Measurements from ENCODE around the gene PARD3B.

Gene PARD3B, protein sequence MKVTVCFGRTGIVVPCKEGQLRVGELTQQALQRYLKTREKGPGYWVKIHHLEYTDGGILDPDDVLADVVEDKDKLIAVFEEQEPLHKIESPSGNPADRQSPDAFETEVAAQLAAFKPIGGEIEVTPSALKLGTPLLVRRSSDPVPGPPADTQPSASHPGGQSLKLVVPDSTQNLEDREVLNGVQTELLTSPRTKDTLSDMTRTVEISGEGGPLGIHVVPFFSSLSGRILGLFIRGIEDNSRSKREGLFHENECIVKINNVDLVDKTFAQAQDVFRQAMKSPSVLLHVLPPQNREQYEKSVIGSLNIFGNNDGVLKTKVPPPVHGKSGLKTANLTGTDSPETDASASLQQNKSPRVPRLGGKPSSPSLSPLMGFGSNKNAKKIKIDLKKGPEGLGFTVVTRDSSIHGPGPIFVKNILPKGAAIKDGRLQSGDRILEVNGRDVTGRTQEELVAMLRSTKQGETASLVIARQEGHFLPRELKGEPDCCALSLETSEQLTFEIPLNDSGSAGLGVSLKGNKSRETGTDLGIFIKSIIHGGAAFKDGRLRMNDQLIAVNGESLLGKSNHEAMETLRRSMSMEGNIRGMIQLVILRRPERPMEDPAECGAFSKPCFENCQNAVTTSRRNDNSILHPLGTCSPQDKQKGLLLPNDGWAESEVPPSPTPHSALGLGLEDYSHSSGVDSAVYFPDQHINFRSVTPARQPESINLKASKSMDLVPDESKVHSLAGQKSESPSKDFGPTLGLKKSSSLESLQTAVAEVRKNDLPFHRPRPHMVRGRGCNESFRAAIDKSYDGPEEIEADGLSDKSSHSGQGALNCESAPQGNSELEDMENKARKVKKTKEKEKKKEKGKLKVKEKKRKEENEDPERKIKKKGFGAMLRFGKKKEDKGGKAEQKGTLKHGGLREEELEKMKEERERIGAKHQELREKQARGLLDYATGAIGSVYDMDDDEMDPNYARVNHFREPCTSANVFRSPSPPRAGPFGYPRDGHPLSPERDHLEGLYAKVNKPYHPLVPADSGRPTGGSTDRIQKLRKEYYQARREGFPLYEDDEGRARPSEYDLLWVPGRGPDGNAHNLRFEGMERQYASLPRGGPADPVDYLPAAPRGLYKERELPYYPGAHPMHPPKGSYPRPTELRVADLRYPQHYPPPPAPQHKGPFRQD (N-terminal part only)

DNA sequence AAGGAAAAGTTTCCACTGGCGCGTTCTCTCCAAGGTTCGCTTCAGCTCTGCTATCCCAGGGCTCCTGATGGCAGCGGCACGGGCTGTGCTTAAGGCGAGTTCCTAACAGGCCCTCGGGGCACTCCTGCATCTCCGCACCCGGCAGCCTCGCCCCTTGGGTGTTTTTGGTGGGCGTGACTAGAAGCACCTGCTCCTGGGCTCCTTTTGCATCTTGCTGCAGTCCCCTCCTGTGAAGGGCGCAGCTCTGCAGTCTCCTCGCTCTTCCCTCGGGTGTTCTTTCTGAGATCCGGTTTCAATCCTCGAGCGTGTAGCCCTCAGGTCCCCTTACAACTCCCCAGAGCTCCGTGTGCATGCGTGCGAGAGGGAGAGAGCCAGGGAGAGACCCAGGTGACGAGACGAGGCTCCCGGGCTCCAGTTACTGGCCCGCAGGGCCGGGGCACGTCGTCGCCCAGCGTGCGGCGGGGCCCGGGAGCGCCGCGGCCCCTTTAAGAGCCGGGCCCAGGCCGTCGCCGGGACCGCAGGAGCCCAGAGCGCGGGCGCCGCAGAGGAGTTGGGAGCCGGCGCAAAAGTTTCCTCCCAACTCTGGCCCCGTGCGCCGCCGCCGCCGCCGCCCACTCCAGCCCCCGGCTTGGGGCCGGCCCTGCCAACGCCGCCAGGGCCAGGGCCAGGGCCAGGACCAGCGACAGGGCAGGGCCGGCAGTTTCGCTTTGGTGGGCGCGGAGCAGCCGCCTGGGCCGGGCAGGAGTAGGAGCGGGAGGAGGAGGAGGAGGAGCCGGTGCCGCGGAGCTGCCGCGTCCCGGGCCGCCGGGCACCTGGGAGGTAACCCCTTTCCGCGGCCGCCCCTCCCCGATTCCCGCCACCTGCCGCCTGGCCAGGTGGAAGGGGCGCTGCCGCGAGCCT lies at the start of gene PARD3B:
PARD3B (plus strand) TSS at position 515 of the 900 bp plus-strand sequence. CDS start 525 bp downstream, outside the sequence.
- H3K4me3 ChIP-seq (ENCODE audit: insufficient read length, low read depth) = peak within 1 kb of the TSS; percentile 68
- TF ChIP-seq YY1 (IDR thresholded peaks at IDR 0.05; ENCODE audit: insufficient read depth, insufficient read length) = no peak
- peak; percentile 24 for TF ChIP-seq SUZ12 (IDR thresholded peaks at IDR 0.05; ENCODE audit: extremely low read depth, insufficient read depth, insufficient read length)
- peaks cover 44% of the 10 kb centered on the region for H3K27me3 ChIP-seq (ENCODE audit: insufficient read depth, insufficient read length)
- H3K36me3 ChIP-seq (ENCODE audit: insufficient read depth, insufficient read length, low read length) = no peaks in the 10 kb centered on the region
- no peaks in the 10 kb centered on the region for H3K4me1 ChIP-seq (ENCODE audit: insufficient read depth, insufficient read length)
- peak within 1 kb of the TSS; percentile 74 for H3K9ac ChIP-seq (ENCODE audit: insufficient read length, low read depth)
- H3K9me3 ChIP-seq (ENCODE audit: insufficient read depth, low read length) = no peaks in the 10 kb centered on the region
- peak; percentile 54 for DNase-seq (ENCODE audit: low read depth, low spot score)

DNA sequence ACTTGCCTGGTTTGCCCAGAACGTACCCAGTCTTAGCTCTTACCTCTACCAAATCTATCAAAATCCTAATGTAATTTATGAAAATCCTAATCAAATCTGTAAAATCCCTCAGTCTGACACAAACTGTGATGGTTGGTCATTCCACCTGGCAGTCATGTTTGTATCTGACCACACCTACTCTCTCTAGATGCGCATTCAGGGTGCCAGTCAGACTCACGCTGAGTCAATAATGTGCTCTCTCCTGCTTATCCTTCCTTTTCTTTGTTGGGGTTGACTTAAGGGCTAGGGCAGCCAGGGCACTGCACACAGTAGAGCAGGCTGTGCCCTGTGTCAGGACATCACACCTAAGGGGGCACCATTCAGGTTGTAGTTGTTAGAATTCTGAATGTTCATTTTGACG lies 48.5 kb upstream of the PARD3B start:
- H3K27me3 ChIP-seq (ENCODE audit: insufficient read depth, insufficient read length) = no peaks in the 10 kb centered on the region
- H3K9ac ChIP-seq (ENCODE audit: insufficient read length, low read depth) = no peak overlapping the region
- DNase-seq (ENCODE audit: low read depth, low spot score) = no peak
- no peaks in the 10 kb centered on the region for H3K36me3 ChIP-seq (ENCODE audit: insufficient read depth, insufficient read length, low read length)
- no peaks in the 10 kb centered on the region for H3K9me3 ChIP-seq (ENCODE audit: insufficient read depth, low read length)
- no peak for TF ChIP-seq ZNF274 (IDR thresholded peaks at IDR 0.05; ENCODE audit: low read depth, low read length)
- TF ChIP-seq SUZ12 (IDR thresholded peaks at IDR 0.05; ENCODE audit: extremely low read depth, insufficient read depth, insufficient read length) = no peak
- TF ChIP-seq YY1 (IDR thresholded peaks at IDR 0.05; ENCODE audit: insufficient read depth, insufficient read length) = no peak
- no peaks in the 10 kb centered on the region for H3K4me1 ChIP-seq (ENCODE audit: insufficient read depth, insufficient read length)
- H3K4me3 ChIP-seq (ENCODE audit: insufficient read length, low read depth) = no peak overlapping the region

DNA sequence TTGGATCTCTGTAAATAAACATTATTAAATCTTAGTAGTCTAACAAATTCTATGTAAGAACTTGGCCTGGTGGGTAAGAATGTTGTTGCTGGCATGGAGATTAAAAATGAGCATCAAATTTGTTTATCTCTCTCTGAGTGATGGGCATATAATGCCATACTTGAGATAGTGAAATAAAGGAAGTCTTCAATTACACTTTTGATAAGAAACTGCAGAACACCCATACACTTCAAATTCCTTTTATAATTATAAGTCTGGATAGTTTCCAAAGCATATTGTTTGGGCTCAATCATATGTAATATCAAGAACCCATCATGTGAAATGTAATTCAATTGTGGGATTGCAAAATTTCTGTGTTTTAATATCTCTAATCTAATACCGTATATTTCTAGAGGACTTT lies 47.4 kb upstream of the PARD3B start:
- no peaks in the 10 kb centered on the region for H3K9me3 ChIP-seq (ENCODE audit: insufficient read depth, low read length)
- no peak overlapping the region for H3K4me3 ChIP-seq (ENCODE audit: insufficient read length, low read depth)
- no peaks in the 10 kb centered on the region for H3K4me1 ChIP-seq (ENCODE audit: insufficient read depth, insufficient read length)
- no peak overlapping the region for H3K9ac ChIP-seq (ENCODE audit: insufficient read length, low read depth)
- H3K27me3 ChIP-seq (ENCODE audit: insufficient read depth, insufficient read length) = no peaks in the 10 kb centered on the region
- H3K36me3 ChIP-seq (ENCODE audit: insufficient read depth, insufficient read length, low read length) = no peaks in the 10 kb centered on the region
- no peak for DNase-seq (ENCODE audit: low read depth, low spot score)
- no peak for TF ChIP-seq ZNF274 (IDR thresholded peaks at IDR 0.05; ENCODE audit: low read depth, low read length)
- TF ChIP-seq YY1 (IDR thresholded peaks at IDR 0.05; ENCODE audit: insufficient read depth, insufficient read length) = no peak
- no peak for TF ChIP-seq SUZ12 (IDR thresholded peaks at IDR 0.05; ENCODE audit: extremely low read depth, insufficient read depth, insufficient read length)

DNA sequence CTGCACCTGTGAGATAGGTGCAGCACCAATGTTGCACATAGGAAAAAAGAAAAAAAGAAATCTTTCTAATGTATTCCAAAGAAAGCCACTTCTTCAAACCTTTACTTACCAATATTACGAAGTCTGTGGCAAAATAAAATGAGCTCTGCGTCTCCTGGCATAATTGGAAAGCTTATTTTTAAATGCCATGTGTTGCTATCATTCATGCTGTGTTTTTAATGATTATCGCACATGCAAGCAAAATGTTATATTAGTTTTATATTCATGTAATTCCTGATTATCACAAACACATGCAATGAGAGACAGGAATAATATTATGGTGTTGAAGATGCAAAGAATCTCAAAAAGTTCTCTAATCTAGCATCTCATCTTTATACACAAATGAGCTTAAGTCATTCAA lies 47.0 kb upstream of the PARD3B start:
- H3K9me3 ChIP-seq (ENCODE audit: insufficient read depth, low read length) = no peaks in the 10 kb centered on the region
- no peak overlapping the region for H3K4me3 ChIP-seq (ENCODE audit: insufficient read length, low read depth)
- no peak for TF ChIP-seq SUZ12 (IDR thresholded peaks at IDR 0.05; ENCODE audit: extremely low read depth, insufficient read depth, insufficient read length)
- H3K27me3 ChIP-seq (ENCODE audit: insufficient read depth, insufficient read length) = no peaks in the 10 kb centered on the region
- DNase-seq (ENCODE audit: low read depth, low spot score) = no peak
- no peaks in the 10 kb centered on the region for H3K36me3 ChIP-seq (ENCODE audit: insufficient read depth, insufficient read length, low read length)
- no peaks in the 10 kb centered on the region for H3K4me1 ChIP-seq (ENCODE audit: insufficient read depth, insufficient read length)
- no peak overlapping the region for H3K9ac ChIP-seq (ENCODE audit: insufficient read length, low read depth)

DNA sequence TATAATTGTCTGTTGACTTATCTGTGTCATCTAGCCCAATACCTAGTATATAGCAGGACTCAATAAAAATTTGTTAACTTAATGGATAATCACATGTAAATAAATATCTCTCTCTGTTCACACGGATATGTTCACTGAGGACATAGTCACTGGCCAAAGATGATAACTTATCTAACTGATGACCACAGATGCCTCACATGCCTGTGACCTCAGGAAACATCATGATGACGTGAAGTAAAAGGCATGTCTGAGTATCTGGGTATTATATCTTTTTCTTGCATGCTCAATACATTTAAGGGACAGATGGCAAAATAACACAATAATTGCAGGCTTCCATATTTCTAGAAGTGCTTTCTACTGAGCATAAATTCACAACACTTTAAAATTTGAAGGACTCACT lies 41.4 kb upstream of the PARD3B start:
- Histone ChIP-seq H3K36me3 (ENCODE audit: insufficient read depth, insufficient read length, low read length) (no peaks in the 10 kb centered on the region), H3K9ac (ENCODE audit: insufficient read length, low read depth) (no peak overlapping the region), H3K4me1 (ENCODE audit: insufficient read depth, insufficient read length) (no peaks in the 10 kb centered on the region), H3K4me3 (ENCODE audit: insufficient read length, low read depth) (no peak overlapping the region), H3K27me3 (ENCODE audit: insufficient read depth, insufficient read length) (no peaks in the 10 kb centered on the region), H3K9me3 (ENCODE audit: insufficient read depth, low read length) (no peaks in the 10 kb centered on the region)
- TF ChIP-seq SUZ12 (IDR thresholded peaks at IDR 0.05; ENCODE audit: extremely low read depth, insufficient read depth, insufficient read length) (no peak), ZNF274 (IDR thresholded peaks at IDR 0.05; ENCODE audit: low read depth, low read length) (no peak), YY1 (IDR thresholded peaks at IDR 0.05; ENCODE audit: insufficient read depth, insufficient read length) (no peak)
- DNase-seq (ENCODE audit: low read depth, low spot score) = no peak

DNA sequence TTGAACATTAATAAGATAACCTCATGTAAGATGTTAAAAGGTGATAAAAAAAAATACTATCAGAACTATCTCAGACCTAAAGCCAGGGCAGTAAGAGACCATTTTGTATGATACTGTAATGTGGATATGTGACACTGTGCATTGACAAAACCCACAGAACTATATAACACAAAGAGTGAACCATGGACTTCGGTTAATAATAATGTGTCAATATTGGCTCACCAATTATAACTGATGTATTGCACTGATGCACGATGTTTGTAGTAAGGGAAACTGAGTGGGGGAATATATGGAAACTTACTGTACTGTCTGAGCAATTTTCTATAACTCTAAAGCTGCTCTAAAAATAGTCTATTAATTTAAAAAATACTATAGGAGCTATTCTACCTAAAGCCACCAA lies 40.7 kb upstream of the PARD3B start:
- no peak overlapping the region for H3K4me3 ChIP-seq (ENCODE audit: insufficient read length, low read depth)
- H3K36me3 ChIP-seq (ENCODE audit: insufficient read depth, insufficient read length, low read length) = no peaks in the 10 kb centered on the region

More for the DNA sequence above, 40.7 kb upstream of the PARD3B start:
- Histone ChIP-seq H3K9me3 (ENCODE audit: insufficient read depth, low read length) (no peaks in the 10 kb centered on the region), H3K9ac (ENCODE audit: insufficient read length, low read depth) (no peak overlapping the region), H3K4me1 (ENCODE audit: insufficient read depth, insufficient read length) (no peaks in the 10 kb centered on the region), H3K27me3 (ENCODE audit: insufficient read depth, insufficient read length) (no peaks in the 10 kb centered on the region)
- DNase-seq (ENCODE audit: low read depth, low spot score) = no peak
- TF ChIP-seq YY1 (IDR thresholded peaks at IDR 0.05; ENCODE audit: insufficient read depth, insufficient read length) (no peak), SUZ12 (IDR thresholded peaks at IDR 0.05; ENCODE audit: extremely low read depth, insufficient read depth, insufficient read length) (no peak), ZNF274 (IDR thresholded peaks at IDR 0.05; ENCODE audit: low read depth, low read length) (no peak)

Measured in NT2/D1 (cell line).